Measurements from ENCODE around the gene FRMD3. TPM values are rescaled to one million over a fixed set of nuclear protein-coding genes. Genes with fewer than 3 reads are reported as not detected.

Gene FRMD3
- total RNA-seq, 1 donor from 2014 or later, result 0.59 TPM

DNA sequence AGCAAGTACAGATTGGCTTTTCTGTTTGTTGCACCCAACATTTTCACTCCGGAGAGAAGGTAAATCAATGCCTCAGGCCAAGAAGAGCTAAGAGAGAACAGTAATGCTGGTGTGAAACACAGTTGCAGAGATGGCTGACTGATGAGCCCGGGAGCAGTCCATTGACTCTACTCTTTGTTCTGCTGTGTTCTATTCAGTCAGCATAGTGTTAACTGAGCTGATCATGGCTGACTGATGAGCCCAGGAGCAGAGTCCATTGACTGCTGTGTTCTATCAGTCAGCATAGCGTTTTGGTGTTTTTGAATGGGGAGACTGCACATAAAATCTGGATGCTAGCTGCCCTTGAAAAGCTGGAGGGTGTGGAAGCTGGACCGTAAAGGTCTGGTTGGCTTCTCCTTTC is 141.4 kb downstream of the FRMD3 start:
- TF ChIP-seq, protein P1, sequence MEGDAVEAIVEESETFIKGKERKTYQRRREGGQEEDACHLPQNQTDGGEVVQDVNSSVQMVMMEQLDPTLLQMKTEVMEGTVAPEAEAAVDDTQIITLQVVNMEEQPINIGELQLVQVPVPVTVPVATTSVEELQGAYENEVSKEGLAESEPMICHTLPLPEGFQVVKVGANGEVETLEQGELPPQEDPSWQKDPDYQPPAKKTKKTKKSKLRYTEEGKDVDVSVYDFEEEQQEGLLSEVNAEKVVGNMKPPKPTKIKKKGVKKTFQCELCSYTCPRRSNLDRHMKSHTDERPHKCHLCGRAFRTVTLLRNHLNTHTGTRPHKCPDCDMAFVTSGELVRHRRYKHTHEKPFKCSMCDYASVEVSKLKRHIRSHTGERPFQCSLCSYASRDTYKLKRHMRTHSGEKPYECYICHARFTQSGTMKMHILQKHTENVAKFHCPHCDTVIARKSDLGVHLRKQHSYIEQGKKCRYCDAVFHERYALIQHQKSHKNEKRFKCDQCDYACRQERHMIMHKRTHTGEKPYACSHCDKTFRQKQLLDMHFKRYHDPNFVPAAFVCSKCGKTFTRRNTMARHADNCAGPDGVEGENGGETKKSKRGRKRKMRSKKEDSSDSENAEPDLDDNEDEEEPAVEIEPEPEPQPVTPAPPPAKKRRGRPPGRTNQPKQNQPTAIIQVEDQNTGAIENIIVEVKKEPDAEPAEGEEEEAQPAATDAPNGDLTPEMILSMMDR (IDR thresholded peaks at IDR 0.05; ENCODE audit: unreplicated experiment), result no peak
- Mint-ChIP-seq H3K27ac (ENCODE audit: unreplicated experiment) (no peak overlapping the region), H3K36me3 (ENCODE audit: low read depth, unreplicated experiment) (no peaks in the 10 kb centered on the region), H3K4me1 (ENCODE audit: unreplicated experiment) (no peaks in the 10 kb centered on the region), H3K4me3 (ENCODE audit: unreplicated experiment) (no peak overlapping the region), H3K9me3 (ENCODE audit: unreplicated experiment) (no peaks in the 10 kb centered on the region), H3K27me3 (ENCODE audit: unreplicated experiment) (no peaks in the 10 kb centered on the region)
- no peak for DNase-seq (ENCODE audit: low spot score)

- DNase-seq (ENCODE audit: low spot score), result no peak
- no peak overlapping the region for H3K4me3 Mint-ChIP-seq (ENCODE audit: unreplicated experiment)
- H3K27ac Mint-ChIP-seq (ENCODE audit: unreplicated experiment), result no peak overlapping the region
- no peaks in the 10 kb centered on the region for H3K36me3 Mint-ChIP-seq (ENCODE audit: low read depth, unreplicated experiment)
- TF ChIP-seq, protein P1 (IDR thresholded peaks at IDR 0.05; ENCODE audit: unreplicated experiment), result no peak
- no peaks in the 10 kb centered on the region for H3K4me1 Mint-ChIP-seq (ENCODE audit: unreplicated experiment)
- H3K27me3 Mint-ChIP-seq (ENCODE audit: unreplicated experiment), result no peaks in the 10 kb centered on the region
- no peaks in the 10 kb centered on the region for H3K9me3 Mint-ChIP-seq (ENCODE audit: unreplicated experiment)
These were observed 141.9 kb downstream of the FRMD3 start for GRCh38 chr9:83396342-83396741.

GRCh38 chr9:83392228-83392627 is 146.0 kb downstream of the FRMD3 start:
- Mint-ChIP-seq H3K27ac (ENCODE audit: unreplicated experiment) (no peak overlapping the region), H3K36me3 (ENCODE audit: low read depth, unreplicated experiment) (no peaks in the 10 kb centered on the region), H3K4me3 (ENCODE audit: unreplicated experiment) (no peak overlapping the region), H3K27me3 (ENCODE audit: unreplicated experiment) (peaks cover 2% of the 10 kb centered on the region), H3K9me3 (ENCODE audit: unreplicated experiment) (no peaks in the 10 kb centered on the region), H3K4me1 (ENCODE audit: unreplicated experiment) (no peaks in the 10 kb centered on the region)
- DNase-seq (ENCODE audit: low spot score), result no peak
- TF ChIP-seq, protein P1 (IDR thresholded peaks at IDR 0.05; ENCODE audit: unreplicated experiment), result no peak

DNA sequence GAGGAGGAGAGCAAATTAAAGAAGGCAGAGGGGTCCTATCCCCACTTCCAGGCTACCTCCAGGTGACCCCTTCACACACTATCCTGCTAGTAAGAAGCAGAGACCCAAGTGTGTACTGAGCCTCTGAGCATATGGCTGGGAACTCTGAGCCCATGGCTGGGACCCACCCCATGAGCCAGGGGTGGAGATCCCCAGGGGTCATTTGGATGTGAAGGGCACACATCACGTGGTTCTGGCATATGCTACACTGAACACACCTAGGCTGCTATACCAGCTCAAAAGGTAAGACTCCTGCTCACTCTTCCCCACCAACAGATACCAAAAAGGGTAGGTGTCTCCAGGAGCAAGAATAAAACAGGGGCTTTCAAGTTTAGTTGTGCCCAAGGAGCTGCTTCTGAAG is 149.9 kb downstream of the FRMD3 start:
- H3K36me3 Mint-ChIP-seq (ENCODE audit: low read depth, unreplicated experiment), result no peaks in the 10 kb centered on the region
- DNase-seq (ENCODE audit: low spot score), result no peak
- H3K4me3 Mint-ChIP-seq (ENCODE audit: unreplicated experiment), result no peak overlapping the region
- TF ChIP-seq, protein P1 (IDR thresholded peaks at IDR 0.05; ENCODE audit: unreplicated experiment), result no peak
- H3K4me1 Mint-ChIP-seq (ENCODE audit: unreplicated experiment), result no peaks in the 10 kb centered on the region
- H3K27ac Mint-ChIP-seq (ENCODE audit: unreplicated experiment), result no peak overlapping the region
- peaks cover 2% of the 10 kb centered on the region for H3K27me3 Mint-ChIP-seq (ENCODE audit: unreplicated experiment)
- no peaks in the 10 kb centered on the region for H3K9me3 Mint-ChIP-seq (ENCODE audit: unreplicated experiment)

GRCh38 chr9:83387401-83388185 is 150.6 kb downstream of the FRMD3 start:
- Mint-ChIP-seq H3K9me3 (ENCODE audit: unreplicated experiment) (no peaks in the 10 kb centered on the region), H3K27me3 (ENCODE audit: unreplicated experiment) (peaks cover 2% of the 10 kb centered on the region), H3K4me1 (ENCODE audit: unreplicated experiment) (no peaks in the 10 kb centered on the region), H3K36me3 (ENCODE audit: low read depth, unreplicated experiment) (no peaks in the 10 kb centered on the region), H3K4me3 (ENCODE audit: unreplicated experiment) (no peak overlapping the region), H3K27ac (ENCODE audit: unreplicated experiment) (no peak overlapping the region)
- DNase-seq (ENCODE audit: low spot score), result no peak
- TF ChIP-seq, protein P1 (IDR thresholded peaks at IDR 0.05; ENCODE audit: unreplicated experiment), result no peak
